OCI-LY3 (cell line): ENCODE measurements around the gene EVPL.
"Not testable (repeated sequence)": the region's sequence is repeated elsewhere in the genome, so short reads cannot be mapped to it uniquely, and the experiment has no call there.

Experiments used
- H2AFZ ChIP-seq: fragments of 200-600, 300-600 bp; shearing (Covaris generic); 2 replicates; pipeline ENCODE4 v1.6.0; 2014; ENCODE audit warnings: antibody characterized with exemption, low read depth, low read length
- H3K27ac ChIP-seq: fragments of 200-600, 300-600 bp; sonication (generic); 2 replicates; pipeline ENCODE4 v1.5.1; 2014; ENCODE audit warnings: mild to moderate bottlenecking, low read length, moderate library complexity, mixed read lengths
- H3K27me3 ChIP-seq: fragments of 200-600, 300-600 bp; sonication (generic); 2 replicates; pipeline ENCODE4 v1.6.1; 2014; ENCODE audit warnings: low read depth, low read length, mixed read lengths
- H3K36me3 ChIP-seq: fragments of 200-600, 300-600 bp; sonication (generic); replicated peaks from 2 replicates; pipeline ENCODE3; 2014; ENCODE audit warnings: low read depth, low read length, mixed read lengths
- H3K4me1 ChIP-seq: fragments of 300-600, 200-600 bp; sonication (generic); 2 replicates; pipeline ENCODE4 v1.6.1; 2014; ENCODE audit warnings: low read length, mixed read lengths
- H3K4me2 ChIP-seq: fragments of 200-600, 300-600 bp; sonication (generic); 2 replicates; pipeline ENCODE4 v1.6.1; 2014; ENCODE audit warnings: low read length, mixed read lengths
- H3K4me3 ChIP-seq: fragments of 300-600, 200-600 bp; sonication (generic); 2 replicates; pipeline ENCODE4 v1.5.1; 2014; ENCODE audit warnings: antibody characterized with exemption, mild to moderate bottlenecking, low read length, moderate library complexity
- H3K79me2 ChIP-seq: fragments of 300-600, 200-600 bp; shearing (Covaris generic); 2 replicates; pipeline ENCODE4 v1.6.1; 2014; ENCODE audit warnings: mild to moderate bottlenecking, low read length, mixed read lengths
- H3K9ac ChIP-seq: fragments of 300-600, 200-600 bp; shearing (Covaris generic); 2 replicates; pipeline ENCODE4 v1.6.0; 2014; ENCODE audit warnings: mild to moderate bottlenecking, low read length, moderate library complexity
- H3K9me3 ChIP-seq: fragments of 200-600, 300-600 bp; shearing (Covaris generic); 2 replicates; pipeline ENCODE4 v1.6.1; 2014; ENCODE audit warnings: low read length, mixed read lengths; ENCODE audit not compliant: insufficient read depth
- H4K20me1 ChIP-seq: fragments of 200-600, 300-600 bp; sonication (generic); 2 replicates; pipeline ENCODE4 v1.6.1; 2016; ENCODE audit warnings: low read length, mixed read lengths; ENCODE audit not compliant: insufficient read depth
- CTCF ChIP-seq: fragments of 200-600, 300-600 bp; sonication (generic); IDR thresholded peaks from 2 replicates; pipeline ENCODE4 v1.5.1; 2014; ENCODE audit warnings: antibody characterized with exemption, low read length, low read depth
- EZH2phosphoT487 ChIP-seq: fragments of 200-600 bp; shearing (Covaris generic); IDR thresholded peaks from 2 replicates; pipeline ENCODE4 v1.6.1; 2018; ENCODE audit warnings: antibody characterized with exemption, mixed run types, low read depth

EVPL gene

GRCh38 chr17:76046064-76046463 is 19.0 kb upstream of the EVPL start:
- TF ChIP-seq EZH2phosphoT487 (no peak), CTCF (no peak)
- Histone ChIP-seq H3K4me3 (no peak overlapping the region), H3K9ac (no peak overlapping the region), H3K27ac (no peak overlapping the region), H3K4me2 (no peak overlapping the region), H4K20me1 (no peaks in the 10 kb centered on the region), H3K9me3 (no peaks in the 10 kb centered on the region), H2AFZ (no peak overlapping the region), H3K27me3 (no peaks in the 10 kb centered on the region), H3K4me1 (no peaks in the 10 kb centered on the region), H3K36me3 (peaks cover 52% of the 10 kb centered on the region), H3K79me2 (no peaks in the 10 kb centered on the region)

- H3K27ac ChIP-seq, H3K9ac ChIP-seq, H2AFZ ChIP-seq, H3K4me3 ChIP-seq, H3K4me1 ChIP-seq, H3K9me3 ChIP-seq, H4K20me1 ChIP-seq, H3K4me2 ChIP-seq, H3K27me3 ChIP-seq, H3K79me2 ChIP-seq: not testable (repeated sequence)
- peaks cover 49% of the 10 kb centered on the region for H3K36me3 ChIP-seq
Measured at GRCh38 chr17:76044475-76045007, 17.4 kb upstream of the EVPL start.

GRCh38 chr17:76042868-76043267 is 15.8 kb upstream of the EVPL start:
- not testable (repeated sequence) for H4K20me1 ChIP-seq, H3K4me1 ChIP-seq, H3K27ac ChIP-seq, H2AFZ ChIP-seq, H3K27me3 ChIP-seq, H3K79me2 ChIP-seq, H3K9ac ChIP-seq, H3K4me2 ChIP-seq, H3K4me3 ChIP-seq, H3K9me3 ChIP-seq
- H3K36me3 ChIP-seq: peaks cover 48% of the 10 kb centered on the region

GRCh38 chr17:76040376-76040775 is 13.3 kb upstream of the EVPL start:
- Histone ChIP-seq H2AFZ (no peak overlapping the region), H3K9ac (no peak overlapping the region), H3K9me3 (no peaks in the 10 kb centered on the region), H4K20me1 (no peaks in the 10 kb centered on the region), H3K4me1 (no peaks in the 10 kb centered on the region), H3K79me2 (no peaks in the 10 kb centered on the region), H3K27me3 (no peaks in the 10 kb centered on the region), H3K4me2 (no peak overlapping the region), H3K27ac (no peak overlapping the region), H3K36me3 (peaks cover 41% of the 10 kb centered on the region), H3K4me3 (no peak overlapping the region)
- no peak for TF ChIP-seq CTCF
- no peak for TF ChIP-seq EZH2phosphoT487

- H3K27me3 ChIP-seq: no peaks in the 10 kb centered on the region
- H4K20me1 ChIP-seq: no peaks in the 10 kb centered on the region
- no peak overlapping the region for H3K9ac ChIP-seq
- H2AFZ ChIP-seq: no peak overlapping the region
- TF ChIP-seq EZH2phosphoT487 (no peak), CTCF (no peak)
- H3K36me3 ChIP-seq: peaks cover 37% of the 10 kb centered on the region
- H3K4me1 ChIP-seq: no peaks in the 10 kb centered on the region
- H3K4me3 ChIP-seq: no peak overlapping the region
- H3K9me3 ChIP-seq: no peaks in the 10 kb centered on the region
- no peak overlapping the region for H3K4me2 ChIP-seq
- H3K79me2 ChIP-seq: no peaks in the 10 kb centered on the region
- no peak overlapping the region for H3K27ac ChIP-seq
Measured at GRCh38 chr17:76039121-76039520, 12.0 kb upstream of the EVPL start.
